HCT116 (cell line): Measurements from ENCODE around the gene TMEM54. TPM values are rescaled to one million over a fixed set of nuclear protein-coding genes. Genes with fewer than 3 reads are reported as not detected.

ENCODE experiments used
- ATAC-seq: fragments of 200-7000 bp; cut with Tn5 transposase; 2 replicates; pipeline ENCODE4 v1.9.1; 2020; ENCODE audit warnings: mild to moderate bottlenecking, moderate library complexity
- BruUV-seq: library from RNA; stranded (reverse); fragments of 400-500 nt; replicated peaks from 2 replicates; lab custom pipeline; 2021; lab: Mats Ljungman, UMichigan
- CTCF ChIA-PET: fragments of 300-600 bp; sonication (Branson Sonifier 250); formaldehyde crosslinking; loops from one replicate; lab custom pipeline; 2021; ENCODE audit warnings: antibody characterized with exemption; lab: Charles Lee
- POLR2A ChIA-PET: fragments of 300-600, 350-600 bp; sonication (Branson Sonifier 250); formaldehyde crosslinking; loops from one replicate; lab custom pipeline; 2021; ENCODE audit warnings: antibody characterized with exemption; lab: Charles Lee
- RAD21 ChIA-PET, 2 experiments: fragments of 300-600 bp; sonication (Branson Sonifier 250); formaldehyde crosslinking; loops; one replicate each; lab custom pipeline; 2023; ENCODE audit warnings: low total read pairs in 2 of 2; ENCODE audit not compliant: uncharacterized antibody in 2 of 2, unreplicated experiment in 2 of 2, low non-redundant PET in 1 of 2; lab: Charles Lee
- DNase-seq: peaks from one replicate; pipeline ENCODE4 v3.0.0-alpha.2; 2010; ENCODE audit warnings: low read depth, low spot score
- H2AFZ ChIP-seq: fragments of 200-600 bp; shearing (Covaris generic), sonication (generic); 2 replicates; pipeline ENCODE4 v1.6.1; 2017; ENCODE audit warnings: low read depth, mixed run types, mixed read lengths, antibody characterized with exemption, low read length; ENCODE audit not compliant: poor library complexity, severe bottlenecking
- H3K27ac ChIP-seq: 2 replicates; pipeline ENCODE4 v1.5.1; 2012; ENCODE audit warnings: low read depth, low read length
- H3K27me3 ChIP-seq: fragments of 200-600 bp; sonication (generic); 2 replicates; pipeline ENCODE4 v1.6.1; 2016; ENCODE audit warnings: mixed run types, low read length, mixed read lengths; ENCODE audit not compliant: insufficient read depth
- H3K36me3 ChIP-seq, 2 experiments: fragments of 200-500 bp in 1 of 2; fragments of 200-600 bp in 1 of 2; sonication (Bioruptor generic) in 1 of 2; sonication (generic) in 1 of 2; 2 replicates each; pipeline versions ENCODE4 v1.5.1 to v1.6.1; 2014 to 2016; ENCODE audit warnings: low read length in 2 of 2, inconsistent platforms in 1 of 2, mixed read lengths in 1 of 2, mixed run types in 1 of 2; ENCODE audit not compliant: insufficient read depth in 2 of 2, control insufficient read depth in 1 of 2
- H3K4me1 ChIP-seq, 2 experiments: fragments of 200-600 bp in 1 of 2; sonication (generic) in 1 of 2; 2 replicates each; pipeline versions ENCODE4 v1.5.1 to v1.6.1; 2012 to 2017; ENCODE audit warnings: low read length in 2 of 2, inconsistent platforms in 1 of 2, mild to moderate bottlenecking in 1 of 2, mixed read lengths in 1 of 2, mixed run types in 1 of 2, moderate library complexity in 1 of 2; ENCODE audit not compliant: insufficient read depth in 2 of 2, control insufficient read depth in 1 of 2
- H3K4me2 ChIP-seq: fragments of 200-600 bp; sonication (generic); 2 replicates; pipeline ENCODE4 v1.6.1; 2017; ENCODE audit warnings: mixed run types, low read length, mixed read lengths
- H3K4me3 ChIP-seq, 2 experiments: fragments of 200-600 bp in 1 of 2; sonication (generic) in 1 of 2; replicated peaks in 1 of 2; 2 replicates each; pipeline ENCODE4 v1.5.1; 2011 to 2016; ENCODE audit warnings: low read length in 2 of 2, control low read depth in 1 of 2, low read depth in 1 of 2, mild to moderate bottlenecking in 1 of 2, mixed read lengths in 1 of 2, mixed run types in 1 of 2
- H3K79me2 ChIP-seq: fragments of 200-600 bp; sonication (generic); 2 replicates; pipeline ENCODE4 v1.6.1; 2017; ENCODE audit warnings: mild to moderate bottlenecking, mixed run types, low read length, moderate library complexity, mixed read lengths; ENCODE audit not compliant: insufficient read depth
- H3K9ac ChIP-seq: fragments of 200-600 bp; sonication (generic); 2 replicates; pipeline ENCODE4 v1.6.1; 2016; ENCODE audit warnings: low read length, mixed read lengths
- H3K9me2 ChIP-seq: fragments of 200-600 bp; sonication (generic), shearing (Covaris generic); 2 replicates; pipeline ENCODE4 v1.6.1; 2017; ENCODE audit warnings: mixed run types, mild to moderate bottlenecking, moderate library complexity; ENCODE audit not compliant: insufficient read depth
- H3K9me3 ChIP-seq, 2 experiments: fragments of 200-500 bp in 1 of 2; fragments of 200-600 bp in 1 of 2; sonication (Bioruptor generic) in 1 of 2; sonication (generic) in 1 of 2; 2 replicates each; pipeline ENCODE4 v1.6.1; 2014 to 2017; ENCODE audit warnings: low read length in 2 of 2, mixed read lengths in 2 of 2, inconsistent platforms in 1 of 2, low read depth in 1 of 2, mild to moderate bottlenecking in 1 of 2, mixed run types in 1 of 2, moderate library complexity in 1 of 2; ENCODE audit not compliant: control insufficient read depth in 1 of 2, insufficient read depth in 1 of 2
- H4K20me1 ChIP-seq: fragments of 200-600 bp; sonication (generic), shearing (Covaris generic); 2 replicates; pipeline ENCODE4 v1.6.1; 2017; ENCODE audit warnings: mixed run types, mild to moderate bottlenecking, moderate library complexity; ENCODE audit not compliant: insufficient read depth
- EGR1 ChIP-seq: IDR thresholded peaks from 2 replicates; pipeline ENCODE4 v1.6.1; 2012; ENCODE audit warnings: low read depth
- EZH2 ChIP-seq: fragments of 200-600 bp; sonication (generic); IDR thresholded peaks from 2 replicates; pipeline ENCODE4 v1.6.1; 2017; ENCODE audit warnings: antibody characterized with exemption, mixed run types
- FOSL1 ChIP-seq: IDR thresholded peaks from 2 replicates; pipeline ENCODE4 v1.6.1; 2012; ENCODE audit warnings: low read depth
- POLR2A ChIP-seq: IDR thresholded peaks from 2 replicates; pipeline ENCODE4 v1.7.0; 2011; ENCODE audit warnings: borderline replicate concordance; ENCODE audit not compliant: insufficient read depth, insufficient read length; ENCODE audit errors: extremely low read depth
- REST ChIP-seq: IDR thresholded peaks from 2 replicates; pipeline ENCODE4 v1.6.1; 2012; ENCODE audit warnings: low read depth
- SIN3A ChIP-seq: IDR thresholded peaks from 2 replicates; pipeline ENCODE4 v1.6.1; 2012; ENCODE audit warnings: low read depth
- TCF7L2 ChIP-seq: IDR thresholded peaks from 2 replicates; pipeline ENCODE4 v1.7.0; 2011; ENCODE audit warnings: borderline replicate concordance, inconsistent platforms; ENCODE audit not compliant: insufficient read depth, insufficient read length; ENCODE audit errors: extremely low read depth
- YY1 ChIP-seq: IDR thresholded peaks from 2 replicates; pipeline ENCODE4 v1.6.1; 2011; ENCODE audit warnings: low read length, low read depth, moderate library complexity, mild to moderate bottlenecking; ENCODE audit not compliant: insufficient replicate concordance; ENCODE audit errors: extremely low read depth
- ZBTB33 ChIP-seq: IDR thresholded peaks from 2 replicates; pipeline ENCODE4 v1.6.1; 2011; ENCODE audit warnings: mild to moderate bottlenecking, low read length, moderate library complexity; ENCODE audit not compliant: insufficient replicate concordance; ENCODE audit errors: extremely low read depth
- ZFX ChIP-seq: fragments of 450-650 bp; IDR thresholded peaks from 2 replicates; pipeline ENCODE4 v1.6.1; 2017
- ZNF274 ChIP-seq: fragments of 200-500 bp; sonication (Bioruptor generic); IDR thresholded peaks from 2 replicates; pipeline ENCODE4 v1.6.1; 2014; ENCODE audit warnings: mild to moderate bottlenecking, low read depth, low read length, inconsistent platforms
- intact Hi-C: fragments of 100-400 bp; cut with micrococcal nuclease; formaldehyde crosslinking; loops from 2 replicates; pipeline ENCODE4 v1.10.0; 2022
- total RNA-seq: library from RNA; stranded (reverse); gene quantifications from one replicate; pipeline ENCODE4 v1.2.1, GENCODE V29; 2021; ENCODE audit not compliant: unreplicated experiment

Gene TMEM54
- total RNA-seq, 1 experiment from 2014 or later, result 121 TPM

- H2AFZ ChIP-seq, result no peak overlapping the region
- H3K4me2 ChIP-seq, result no peak overlapping the region
- H3K27me3 ChIP-seq, result no peaks in the 10 kb centered on the region
- H3K4me1 ChIP-seq, result no peaks in the 10 kb centered on the region
- no peaks in the 10 kb centered on the region for H4K20me1 ChIP-seq
- TF ChIP-seq EZH2, result no peak
- no peak for TF ChIP-seq POLR2A
- TF ChIP-seq REST, result no peak
- no peak for TF ChIP-seq YY1
- TF ChIP-seq ZFX, result no peak
- no peak for TF ChIP-seq EGR1
- no peak for TF ChIP-seq ZBTB33
- TF ChIP-seq FOSL1, result no peak
- TF ChIP-seq SIN3A, result no peak
- TF ChIP-seq ZNF274, result no peak
- TF ChIP-seq TCF7L2, result no peak
- intact Hi-C loops, result no loop called here
- no peaks in the 10 kb centered on the region for H3K9me3 ChIP-seq
- DNase-seq (no peak), ATAC-seq (no peak)
- no TSS peak for BruUV-seq
- 0 out of 4 replicates have a peak, but pooled peaks cover 0 to under 1% of the 10 kb centered on the region in 2 experiments for H3K36me3 ChIP-seq
- no peak overlapping the region for H3K9ac ChIP-seq
- ChIA-PET RAD21 (no interaction called here), POLR2A (no interaction called here), CTCF (no interaction called here)
- no peak overlapping the region for H3K27ac ChIP-seq
- no peaks in the 10 kb centered on the region for H3K9me2 ChIP-seq
- no peak overlapping the region for H3K4me3 ChIP-seq
- H3K79me2 ChIP-seq, result no peaks in the 10 kb centered on the region
These were observed 39.1 kb downstream of the TMEM54 start for GRCh38 chr1:32861904-32862695.
